ENCODE data around the gene AHRR.

The AHRR gene

DNA sequence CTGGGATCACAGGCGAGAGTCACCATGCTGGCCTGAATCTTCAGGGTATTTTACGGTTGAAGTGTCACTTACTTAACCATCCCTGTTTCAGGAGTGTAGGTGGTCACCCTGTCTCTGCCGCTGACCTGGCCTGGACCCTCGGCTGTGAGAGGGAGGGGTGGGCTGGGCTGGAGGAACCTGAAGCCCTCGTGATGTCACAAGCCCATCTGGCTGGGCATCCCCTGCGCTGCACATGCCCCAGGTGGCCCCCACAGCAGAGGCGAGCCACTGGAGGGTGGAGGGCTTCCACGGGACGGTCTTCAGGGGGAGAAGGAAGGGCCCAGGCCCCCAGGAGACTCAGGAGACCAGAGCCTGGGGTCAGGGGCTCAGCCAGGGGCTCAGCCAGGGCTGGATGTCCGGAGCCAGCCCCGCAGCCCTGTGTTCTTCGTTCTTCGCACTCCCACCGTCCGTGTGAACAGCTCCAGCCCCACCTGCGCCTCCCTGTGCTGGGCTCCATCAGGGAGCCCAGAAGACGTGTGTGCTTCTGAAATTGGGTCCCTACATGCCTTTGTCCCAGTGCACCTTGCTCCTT, 7.6 kb upstream of the AHRR start:
- H3K27ac ChIP-seq: no peak overlapping the region
- TF ChIP-seq, protein P1, sequence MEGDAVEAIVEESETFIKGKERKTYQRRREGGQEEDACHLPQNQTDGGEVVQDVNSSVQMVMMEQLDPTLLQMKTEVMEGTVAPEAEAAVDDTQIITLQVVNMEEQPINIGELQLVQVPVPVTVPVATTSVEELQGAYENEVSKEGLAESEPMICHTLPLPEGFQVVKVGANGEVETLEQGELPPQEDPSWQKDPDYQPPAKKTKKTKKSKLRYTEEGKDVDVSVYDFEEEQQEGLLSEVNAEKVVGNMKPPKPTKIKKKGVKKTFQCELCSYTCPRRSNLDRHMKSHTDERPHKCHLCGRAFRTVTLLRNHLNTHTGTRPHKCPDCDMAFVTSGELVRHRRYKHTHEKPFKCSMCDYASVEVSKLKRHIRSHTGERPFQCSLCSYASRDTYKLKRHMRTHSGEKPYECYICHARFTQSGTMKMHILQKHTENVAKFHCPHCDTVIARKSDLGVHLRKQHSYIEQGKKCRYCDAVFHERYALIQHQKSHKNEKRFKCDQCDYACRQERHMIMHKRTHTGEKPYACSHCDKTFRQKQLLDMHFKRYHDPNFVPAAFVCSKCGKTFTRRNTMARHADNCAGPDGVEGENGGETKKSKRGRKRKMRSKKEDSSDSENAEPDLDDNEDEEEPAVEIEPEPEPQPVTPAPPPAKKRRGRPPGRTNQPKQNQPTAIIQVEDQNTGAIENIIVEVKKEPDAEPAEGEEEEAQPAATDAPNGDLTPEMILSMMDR (conservative IDR thresholded peaks at IDR 0.05): no peak

DNA sequence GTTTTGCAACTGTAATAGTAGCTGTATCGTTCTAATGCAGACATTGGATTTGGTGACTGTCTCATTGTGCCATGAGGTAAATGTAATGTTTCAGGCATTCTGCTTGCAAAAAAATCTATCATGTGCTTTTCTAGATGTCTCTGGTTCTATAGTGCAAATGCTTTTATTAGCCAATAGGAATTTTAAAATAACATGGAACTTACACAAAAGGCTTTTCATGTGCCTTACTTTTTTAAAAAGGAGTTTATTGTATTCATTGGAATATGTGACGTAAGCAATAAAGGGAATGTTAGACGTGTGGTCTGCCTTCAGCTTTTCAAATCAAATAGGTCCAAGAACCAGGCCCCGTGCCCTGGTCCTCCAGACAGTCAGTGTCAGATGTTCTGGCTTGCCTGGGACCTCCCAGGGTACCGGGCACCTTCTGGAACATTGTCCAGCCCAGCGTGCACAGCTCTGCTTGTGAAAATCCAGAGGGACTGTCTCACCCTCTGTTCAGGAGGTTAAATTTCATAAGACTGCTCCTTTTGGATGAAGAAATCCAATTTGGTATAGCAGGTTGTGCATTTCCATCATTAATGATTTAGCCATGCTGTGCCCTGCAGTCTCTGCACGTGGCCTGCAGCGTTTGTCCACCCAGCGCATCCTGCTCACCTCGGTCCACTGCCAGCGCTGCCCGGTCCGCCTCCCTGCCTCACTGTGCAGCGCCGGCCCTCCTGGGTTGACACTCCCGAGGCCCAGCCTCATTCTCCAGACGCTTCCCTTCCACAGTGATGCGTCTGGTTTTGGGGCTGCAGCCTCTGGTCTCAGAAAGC, 6.6 kb upstream of the AHRR start:
- TF ChIP-seq, protein P1 (conservative IDR thresholded peaks at IDR 0.05): no peak
- no peak overlapping the region for H3K27ac ChIP-seq

DNA sequence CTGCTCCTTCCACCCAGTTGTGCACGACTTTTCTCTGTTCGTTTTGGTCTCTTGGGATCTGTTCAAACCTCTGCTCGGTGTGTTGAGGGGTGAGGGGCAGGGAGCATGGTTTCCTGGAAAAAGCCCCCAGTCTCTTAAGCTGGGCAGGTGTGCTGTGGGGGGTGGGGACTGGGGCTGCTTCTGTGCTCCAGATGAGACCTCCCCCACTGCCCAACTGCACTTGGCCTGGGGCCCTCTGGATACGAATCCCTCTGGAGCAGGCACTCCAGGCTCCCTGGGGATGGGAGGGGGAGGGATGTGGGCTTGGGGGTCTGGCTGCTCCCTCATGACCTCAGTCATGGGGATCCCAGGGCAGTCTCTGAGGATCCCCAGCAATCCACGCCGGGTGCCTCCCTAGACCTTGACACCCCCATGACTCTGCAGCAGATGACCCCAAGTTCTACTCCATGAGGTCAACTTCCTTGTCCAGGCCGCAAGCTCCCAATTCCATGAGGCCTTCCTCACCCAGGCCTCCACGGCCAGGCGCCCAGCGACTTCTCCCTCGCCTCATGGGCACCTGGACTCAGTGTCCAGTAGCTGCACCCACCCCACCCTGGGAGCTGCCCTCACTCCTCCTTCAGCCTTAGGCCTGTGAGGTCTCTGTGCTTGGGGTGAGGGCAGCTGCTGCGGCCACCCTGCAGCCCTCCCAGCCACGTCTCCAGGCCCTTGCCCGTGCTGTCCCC, 5.9 kb upstream of the AHRR start:
- no peak overlapping the region for H3K27ac ChIP-seq
- TF ChIP-seq, protein P1 (conservative IDR thresholded peaks at IDR 0.05): no peak

DNA sequence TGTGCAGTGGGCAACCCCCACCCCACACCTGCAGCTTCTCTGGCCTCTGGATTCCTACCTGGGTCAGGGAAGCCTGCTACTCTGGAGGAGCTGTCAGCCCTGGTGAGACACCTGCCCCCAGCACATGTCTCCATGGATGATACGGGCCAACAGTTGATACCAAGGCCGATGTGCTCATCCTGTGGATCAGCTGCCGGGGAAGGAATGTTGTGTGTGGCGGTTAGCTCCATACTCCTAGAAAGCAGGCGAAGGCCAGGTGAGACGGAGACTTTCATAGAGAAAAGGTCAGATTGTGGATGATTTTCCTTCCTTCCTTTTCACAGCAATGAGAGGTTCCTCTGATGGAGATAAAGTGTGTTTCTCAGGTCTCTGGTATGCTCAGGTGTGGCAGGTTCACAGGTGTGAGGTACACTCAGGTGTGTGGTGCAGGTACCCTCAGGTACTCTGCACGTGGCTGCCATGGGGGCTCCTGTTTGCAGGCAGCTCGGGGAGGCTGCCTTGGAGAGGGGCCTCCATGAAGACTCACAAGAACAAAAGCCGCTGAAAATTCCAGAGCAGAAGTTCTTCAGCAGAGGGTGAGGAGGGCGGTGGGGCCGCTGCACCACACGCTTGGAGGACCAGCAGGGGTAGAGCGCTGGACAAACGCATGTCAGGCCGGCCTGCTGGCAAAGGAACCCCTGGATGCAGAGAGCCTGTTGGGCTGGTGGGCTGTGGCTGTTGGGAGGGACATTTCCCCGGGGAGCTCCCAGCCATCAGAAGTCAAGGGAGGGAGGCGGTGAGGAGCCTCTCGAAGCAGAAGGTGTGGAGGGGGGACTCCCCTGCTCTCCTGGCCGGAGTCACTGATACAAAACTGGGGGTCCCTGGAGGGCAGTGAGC, 5.1 kb upstream of the AHRR start:
- TF ChIP-seq, protein P1 (conservative IDR thresholded peaks at IDR 0.05): no peak
- H3K27ac ChIP-seq: no peak overlapping the region

DNA sequence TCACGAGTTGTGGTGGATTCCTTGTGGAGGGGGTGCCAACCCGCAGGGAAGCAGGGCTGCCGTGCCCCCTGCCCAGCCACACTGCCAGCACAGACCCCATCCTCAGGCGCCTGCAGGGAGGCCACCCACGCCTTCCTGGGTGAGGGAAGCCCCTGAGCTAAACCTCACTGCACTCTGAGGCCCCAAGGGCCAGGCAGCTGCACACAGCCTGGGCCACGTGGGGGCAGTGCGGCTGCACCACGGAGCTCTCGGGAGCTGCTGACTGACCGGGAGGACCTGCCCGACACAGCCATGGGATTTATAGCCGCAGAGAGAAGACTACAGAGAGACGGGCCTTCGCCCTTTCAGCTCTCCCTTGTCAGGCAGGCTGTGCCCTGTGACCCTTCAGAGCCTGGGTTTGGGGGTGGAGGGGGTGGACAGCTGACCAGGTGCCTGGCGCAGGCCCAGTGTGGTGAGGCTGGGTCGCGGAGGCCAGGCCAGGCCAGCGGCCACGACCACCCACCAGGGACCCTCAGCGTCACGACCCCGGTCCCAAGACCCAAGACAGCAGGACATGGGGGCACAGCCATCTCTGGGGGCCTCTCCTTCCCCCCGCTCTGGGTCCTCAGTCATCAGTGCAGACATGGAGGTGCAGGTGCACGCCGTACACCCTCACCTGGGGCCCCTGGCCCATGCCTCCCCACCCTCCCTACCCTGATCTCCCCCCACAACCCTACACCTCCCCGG, 4.3 kb upstream of the AHRR start:
- no peak overlapping the region for H3K27ac ChIP-seq
- TF ChIP-seq, protein P1 (conservative IDR thresholded peaks at IDR 0.05): peak; percentile 86

DNA sequence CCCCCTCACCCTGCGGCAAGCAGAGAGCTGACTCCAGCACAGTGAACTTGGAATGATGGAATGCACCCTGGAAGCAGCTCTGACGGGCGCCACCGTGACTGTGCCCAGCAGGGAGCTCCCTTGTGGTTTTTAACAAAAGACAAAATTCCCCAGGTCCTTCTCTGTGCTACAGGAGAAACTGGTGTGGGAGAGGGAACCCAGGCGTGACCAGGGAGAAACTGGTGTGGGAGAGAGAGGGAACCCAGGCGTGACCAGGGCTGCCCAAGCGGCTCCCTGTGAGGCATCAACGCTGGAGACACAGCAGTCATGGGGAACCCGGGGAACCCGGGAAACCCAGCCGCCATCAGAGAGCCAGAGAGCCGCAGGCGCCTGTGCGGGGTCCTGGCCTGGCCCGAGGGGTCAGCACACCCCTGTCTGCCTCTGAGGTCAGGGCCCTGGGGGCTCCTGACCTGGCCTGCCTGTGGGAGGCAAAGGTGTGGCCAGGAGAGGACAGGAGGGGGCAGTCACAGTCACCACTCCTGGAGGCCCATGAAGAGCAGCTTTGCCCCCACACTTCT, 3.1 kb upstream of the AHRR start:
- TF ChIP-seq, protein P1 (conservative IDR thresholded peaks at IDR 0.05): no peak
- no peak overlapping the region for H3K27ac ChIP-seq
